ENCODE measurements around the gene DDX27. TPM values are rescaled to one million over a fixed set of nuclear protein-coding genes. Genes with fewer than 3 reads are reported as not detected.

The DDX27 gene
- total and polyA plus RNA-seq, 2 of the 13 experiments (the other 11 are each of a cell fraction or from before 2014, with no cell fraction given) = 42.6 to 72.8 TPM

- no peak for TF ChIP-seq HBP1 (CRISPR knock-in tag; IDR thresholded peaks at IDR 0.05; ENCODE audit: low read depth)
- TF ChIP-seq ZNF30 (CRISPR knock-in tag; IDR thresholded peaks at IDR 0.05) = no peak
- no peak for TF ChIP-seq PTBP1 (IDR thresholded peaks at IDR 0.05; ENCODE audit: low read depth, low read length, poor library complexity, severe bottlenecking)
- TF ChIP-seq AKNA (CRISPR knock-in tag; IDR thresholded peaks at IDR 0.05; ENCODE audit: borderline replicate concordance) = peak; percentile 54; the same call in 1 of the 2 replicates
- 0 out of 2 replicates have a peak, but pooled peaks have one; percentile 55 for TF ChIP-seq STAT6 (CRISPR knock-in tag; IDR thresholded peaks at IDR 0.05; ENCODE audit: borderline replicate concordance)
- TF ChIP-seq TCF12 (IDR thresholded peaks at IDR 0.05) = no peak
- TF ChIP-seq TCF12 (CRISPR knock-in tag; IDR thresholded peaks at IDR 0.05) = no peak
- TF ChIP-seq BORCS8-MEF2B (CRISPR knock-in tag; IDR thresholded peaks at IDR 0.05) = no peak
- no peak for TF ChIP-seq NFKBIZ (CRISPR knock-in tag; IDR thresholded peaks at IDR 0.05)
- no peak for TF ChIP-seq ZNF136 (CRISPR knock-in tag; IDR thresholded peaks at IDR 0.05; ENCODE audit: low read depth)
- TF ChIP-seq ZNF329 (CRISPR knock-in tag; IDR thresholded peaks at IDR 0.05; ENCODE audit: low read depth) = no peak
- TF ChIP-seq TIGD3 (CRISPR knock-in tag; IDR thresholded peaks at IDR 0.05; ENCODE audit: borderline replicate concordance) = no peak
- TF ChIP-seq ZNF44 (CRISPR knock-in tag; IDR thresholded peaks at IDR 0.05) = no peak
- no peak for TF ChIP-seq ZC3H4 (CRISPR knock-in tag; IDR thresholded peaks at IDR 0.05; ENCODE audit: borderline replicate concordance)
- TF ChIP-seq LCORL (IDR thresholded peaks at IDR 0.05) = no peak
- no peak for TF ChIP-seq LCORL (CRISPR knock-in tag; IDR thresholded peaks at IDR 0.05)
- no peak for TF ChIP-seq RFX3 (CRISPR knock-in tag; IDR thresholded peaks at IDR 0.05)
These were observed 57.1 kb downstream of the DDX27 start (continued) for GRCh38 chr20:49276161-49276960.
